A549 treated with dexamethasone at 1 μM for 4 hours (cell line): Measurements from ENCODE around the gene TDRD12. TPM values are rescaled to one million over a fixed set of nuclear protein-coding genes. Genes with fewer than 3 reads are reported as not detected.

Experiments used
- total RNA-seq: library from RNA; stranded (reverse); fragments of 200-300 nt; extraction: Qiagen RNA extraction; gene quantifications from 5 replicates; pipeline ENCODE4 v1.2.3, GENCODE V29; 2022

The TDRD12 gene, protein sequence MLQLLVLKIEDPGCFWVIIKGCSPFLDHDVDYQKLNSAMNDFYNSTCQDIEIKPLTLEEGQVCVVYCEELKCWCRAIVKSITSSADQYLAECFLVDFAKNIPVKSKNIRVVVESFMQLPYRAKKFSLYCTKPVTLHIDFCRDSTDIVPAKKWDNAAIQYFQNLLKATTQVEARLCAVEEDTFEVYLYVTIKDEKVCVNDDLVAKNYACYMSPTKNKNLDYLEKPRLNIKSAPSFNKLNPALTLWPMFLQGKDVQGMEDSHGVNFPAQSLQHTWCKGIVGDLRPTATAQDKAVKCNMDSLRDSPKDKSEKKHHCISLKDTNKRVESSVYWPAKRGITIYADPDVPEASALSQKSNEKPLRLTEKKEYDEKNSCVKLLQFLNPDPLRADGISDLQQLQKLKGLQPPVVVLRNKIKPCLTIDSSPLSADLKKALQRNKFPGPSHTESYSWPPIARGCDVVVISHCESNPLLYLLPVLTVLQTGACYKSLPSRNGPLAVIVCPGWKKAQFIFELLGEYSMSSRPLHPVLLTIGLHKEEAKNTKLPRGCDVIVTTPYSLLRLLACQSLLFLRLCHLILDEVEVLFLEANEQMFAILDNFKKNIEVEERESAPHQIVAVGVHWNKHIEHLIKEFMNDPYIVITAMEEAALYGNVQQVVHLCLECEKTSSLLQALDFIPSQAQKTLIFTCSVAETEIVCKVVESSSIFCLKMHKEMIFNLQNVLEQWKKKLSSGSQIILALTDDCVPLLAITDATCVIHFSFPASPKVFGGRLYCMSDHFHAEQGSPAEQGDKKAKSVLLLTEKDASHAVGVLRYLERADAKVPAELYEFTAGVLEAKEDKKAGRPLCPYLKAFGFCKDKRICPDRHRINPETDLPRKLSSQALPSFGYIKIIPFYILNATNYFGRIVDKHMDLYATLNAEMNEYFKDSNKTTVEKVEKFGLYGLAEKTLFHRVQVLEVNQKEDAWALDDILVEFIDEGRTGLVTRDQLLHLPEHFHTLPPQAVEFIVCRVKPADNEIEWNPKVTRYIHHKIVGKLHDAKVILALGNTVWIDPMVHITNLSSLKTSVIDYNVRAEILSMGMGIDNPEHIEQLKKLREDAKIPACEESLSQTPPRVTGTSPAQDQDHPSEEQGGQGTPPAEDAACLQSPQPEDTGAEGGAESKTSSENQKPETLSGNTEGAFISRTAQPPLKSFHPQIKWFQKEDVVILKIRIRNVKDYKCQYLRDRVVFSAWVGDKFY (N-terminal part only)
- 0.09 to 0.59 TPM (median 0.16 TPM) in 5 replicates for total RNA-seq

DNA sequence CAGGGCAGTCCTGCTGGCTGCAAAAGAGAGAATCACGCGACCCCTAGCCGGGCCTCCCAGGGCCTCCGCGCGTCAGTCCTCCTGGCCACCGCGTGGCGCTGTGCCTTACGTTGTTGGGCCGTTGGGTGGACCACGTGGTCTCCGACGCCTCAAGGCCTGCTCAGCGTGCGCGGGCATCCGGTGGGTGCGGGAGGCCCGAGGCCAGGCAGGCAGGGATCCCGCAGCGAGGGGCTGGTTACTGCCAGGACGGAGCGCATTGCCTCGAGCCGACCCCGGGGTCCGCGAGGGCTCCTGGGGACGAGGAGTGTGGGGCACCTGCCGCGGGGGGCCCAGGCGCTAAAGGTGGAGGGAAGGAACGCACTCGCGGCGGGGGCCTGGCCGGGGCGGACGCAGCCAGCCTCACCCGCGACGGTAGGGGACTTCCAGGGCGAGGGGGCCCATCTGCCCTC lies at the start of gene TDRD12:
Gene TDRD12 (plus strand): TSS at position 157 of the 449 bp plus-strand sequence. CDS start 306 bp downstream, outside the sequence.

DNA sequence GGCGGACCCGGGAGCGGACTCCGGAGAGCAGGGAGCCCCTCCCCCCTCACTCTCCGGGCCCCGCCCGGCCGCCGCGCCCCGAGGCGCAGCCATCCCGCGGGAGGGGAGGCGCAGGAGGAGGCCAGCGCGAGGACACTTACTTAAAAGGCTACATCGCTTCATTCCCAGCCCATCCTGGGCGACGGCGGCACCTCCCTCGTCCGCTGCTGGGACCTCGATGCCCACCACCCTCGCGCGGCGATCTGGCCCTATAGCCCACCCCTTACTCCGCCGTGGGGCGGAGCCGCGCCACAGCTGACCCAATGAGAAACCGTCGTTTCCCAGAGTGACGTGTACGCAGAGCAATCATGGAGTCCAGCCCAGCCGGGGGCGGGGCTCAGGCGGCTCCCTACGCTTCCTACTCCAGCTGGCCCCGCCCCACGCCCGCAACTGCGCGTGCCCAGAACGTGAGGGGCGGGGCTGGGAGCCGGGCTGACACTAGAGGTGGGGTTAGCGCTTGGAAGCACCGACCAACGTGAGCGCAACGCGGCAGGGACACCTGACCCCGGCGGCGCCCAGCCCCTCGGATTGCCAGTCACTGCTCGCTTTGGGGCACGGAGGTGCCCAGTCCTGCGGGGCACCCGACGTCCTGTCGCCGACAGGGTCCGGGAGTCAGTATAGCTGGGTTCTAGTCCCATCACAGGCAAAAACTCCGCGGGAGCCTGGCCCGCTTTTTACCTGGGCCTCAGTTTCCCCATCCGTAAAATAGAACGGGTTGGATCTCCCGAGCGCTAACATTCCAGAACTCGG lies 44.4 kb upstream of the TDRD12 start, which contains the start of gene ANKRD27:
Gene ANKRD27 (minus strand): TSS at position 250 of the 789 bp plus-strand sequence. CDS start 16,165 bp downstream, outside the sequence.

DNA sequence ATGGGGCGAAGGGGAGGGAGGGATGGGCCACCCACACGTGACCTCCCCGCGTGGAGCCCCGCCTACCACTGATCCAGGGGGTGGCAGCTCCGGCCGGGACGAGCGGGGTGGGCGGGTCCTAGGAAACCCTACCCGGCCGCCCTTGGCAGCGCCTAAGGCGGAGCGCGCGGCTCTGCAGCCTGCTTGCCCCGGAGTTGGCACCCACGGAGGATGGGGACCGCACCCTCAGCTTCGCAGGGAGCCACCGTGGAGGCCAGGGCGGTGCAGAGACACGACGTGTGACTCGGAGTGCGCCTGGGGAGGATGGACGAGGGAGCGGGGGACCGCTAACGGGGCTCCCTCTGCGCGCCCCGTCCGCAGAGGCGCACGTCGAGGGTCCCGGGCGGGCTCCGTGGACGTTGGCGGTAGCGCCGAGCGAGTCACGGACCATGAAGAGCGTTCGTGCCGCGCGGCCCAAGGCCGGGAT lies 43.8 kb upstream of the TDRD12 start, which contains the start of gene RGS9BP:
Gene RGS9BP (plus strand): TSS at position 129 of the 466 bp plus-strand sequence. CDS start 416 bp downstream, outside the sequence.

DNA sequence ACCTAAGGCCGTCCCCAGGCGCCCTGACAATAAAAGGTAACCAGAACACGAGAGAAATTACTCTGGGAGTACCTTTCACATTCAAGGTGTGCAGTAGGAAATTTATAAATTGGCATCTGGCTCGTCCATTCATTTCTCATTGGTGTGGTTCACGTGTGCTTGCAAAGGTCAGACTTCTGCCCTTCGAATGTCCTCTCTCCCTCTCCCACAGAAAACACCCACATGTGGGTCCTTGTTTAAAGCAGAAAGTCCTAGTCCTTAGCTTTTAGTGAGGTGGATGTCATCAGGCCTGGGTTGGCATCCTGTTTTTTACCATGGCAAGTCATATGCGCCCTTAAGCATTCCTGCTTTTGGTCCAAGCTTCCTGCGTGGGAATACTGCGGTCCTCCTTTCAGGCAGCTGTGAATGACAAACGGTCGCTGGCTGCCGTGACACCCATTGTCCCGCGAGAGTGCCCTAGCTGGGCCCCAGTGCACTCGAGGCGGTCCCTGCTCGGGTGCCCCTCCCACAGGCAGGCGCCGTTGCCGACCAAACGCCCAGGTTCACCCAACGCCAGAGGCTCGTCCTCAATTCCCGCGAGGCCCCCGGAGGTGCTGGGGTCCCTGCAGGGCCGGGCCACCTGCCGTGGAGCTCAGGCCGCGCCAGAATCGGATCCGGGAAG lies 28.1 kb upstream of the TDRD12 start, which contains the start of gene NUDT19:
Gene NUDT19 (plus strand): TSS at position 531 of the 661 bp plus-strand sequence. CDS start 140 bp downstream, outside the sequence.

DNA sequence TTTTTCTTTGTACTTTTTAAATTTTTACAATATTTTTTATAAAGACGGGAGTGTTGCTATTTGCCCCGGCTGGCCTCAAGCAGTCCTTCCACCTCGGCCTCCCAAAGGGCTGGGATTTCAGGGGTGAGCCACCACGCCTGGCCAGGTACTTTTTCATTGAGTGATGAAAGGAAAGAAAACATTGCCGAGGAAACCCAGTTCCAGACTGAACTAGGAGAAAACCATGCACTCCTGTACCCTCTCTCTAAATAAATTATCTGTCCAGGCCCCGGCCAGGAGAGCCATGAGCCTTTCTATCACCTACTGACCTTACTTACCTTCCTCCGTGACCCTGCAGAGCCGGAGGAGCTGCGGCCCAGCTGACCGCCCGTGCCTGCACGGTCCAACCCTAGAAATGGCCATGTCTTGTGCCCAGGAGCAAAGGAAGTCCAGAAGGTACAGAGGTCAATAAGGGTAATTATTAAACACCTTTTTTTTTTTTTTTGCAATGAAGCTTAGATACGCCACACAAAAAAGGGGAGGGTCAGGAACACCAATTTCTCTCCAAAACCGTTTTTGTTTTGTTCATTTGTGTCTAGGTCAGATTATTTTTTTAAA lies 149.9 kb downstream of the TDRD12 start, which contains the start of gene SLC7A9:
Gene SLC7A9 (minus strand): TSS at position 399 of the 597 bp plus-strand sequence. CDS start 1,233 bp downstream, outside the sequence.

Other genes starting within 250 kb of the TDRD12 start
- 414 to 502 TPM (median 437 TPM) in 5 replicates for gene PDCD5, start 138.6 kb upstream of the TDRD12 start, total RNA-seq
- gene ANKRD27, start 44.6 kb upstream of the TDRD12 start, total RNA-seq: 35.6 to 47.5 TPM (median 42.0 TPM) in 5 replicates
- 0.32 to 0.41 TPM (median 0.35 TPM) in 5 replicates for gene RGS9BP, start 43.9 kb upstream of the TDRD12 start, total RNA-seq
- 30.2 to 42.6 TPM (median 38.2 TPM) in 5 replicates for gene NUDT19, start 27.9 kb upstream of the TDRD12 start, total RNA-seq
- gene SLC7A9, start 150.0 kb downstream of the TDRD12 start, total RNA-seq: 0.23 to 0.57 TPM (median 0.49 TPM) in 5 replicates